ENCODE data around the gene ANKRD24. TPM values are rescaled to one million over a fixed set of nuclear protein-coding genes. Genes with fewer than 3 reads are reported as not detected.

Gene ANKRD24
- total RNA-seq, 2 donors from 2014 or later: 3.6 to 12.0 TPM

GRCh38 chr19:4220188-4220587 is 37.7 kb downstream of the ANKRD24 start:
- Histone ChIP-seq H3K27me3 (replicated peaks; ENCODE audit: insufficient read depth) (no peaks in the 10 kb centered on the region), H3K9me3 (no peaks in the 10 kb centered on the region), H3K36me3 (no peaks in the 10 kb centered on the region), H3K27ac (no peak overlapping the region), H3K4me3 (no peak overlapping the region), H3K4me1 (replicated peaks) (no peaks in the 10 kb centered on the region)
- DNase-seq (ENCODE audit: low spot score): no peak
- intact Hi-C loops (cut with DNase I): no loop called here
- 96% methylated on average over 7 of the region's 7 CpGs for WGBS
- TF ChIP-seq POLR2A (IDR thresholded peaks at IDR 0.05) (no peak), POLR2AphosphoS5 (IDR thresholded peaks at IDR 0.05) (no peak)
- TF ChIP-seq, protein P1, sequence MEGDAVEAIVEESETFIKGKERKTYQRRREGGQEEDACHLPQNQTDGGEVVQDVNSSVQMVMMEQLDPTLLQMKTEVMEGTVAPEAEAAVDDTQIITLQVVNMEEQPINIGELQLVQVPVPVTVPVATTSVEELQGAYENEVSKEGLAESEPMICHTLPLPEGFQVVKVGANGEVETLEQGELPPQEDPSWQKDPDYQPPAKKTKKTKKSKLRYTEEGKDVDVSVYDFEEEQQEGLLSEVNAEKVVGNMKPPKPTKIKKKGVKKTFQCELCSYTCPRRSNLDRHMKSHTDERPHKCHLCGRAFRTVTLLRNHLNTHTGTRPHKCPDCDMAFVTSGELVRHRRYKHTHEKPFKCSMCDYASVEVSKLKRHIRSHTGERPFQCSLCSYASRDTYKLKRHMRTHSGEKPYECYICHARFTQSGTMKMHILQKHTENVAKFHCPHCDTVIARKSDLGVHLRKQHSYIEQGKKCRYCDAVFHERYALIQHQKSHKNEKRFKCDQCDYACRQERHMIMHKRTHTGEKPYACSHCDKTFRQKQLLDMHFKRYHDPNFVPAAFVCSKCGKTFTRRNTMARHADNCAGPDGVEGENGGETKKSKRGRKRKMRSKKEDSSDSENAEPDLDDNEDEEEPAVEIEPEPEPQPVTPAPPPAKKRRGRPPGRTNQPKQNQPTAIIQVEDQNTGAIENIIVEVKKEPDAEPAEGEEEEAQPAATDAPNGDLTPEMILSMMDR (IDR thresholded peaks at IDR 0.05): no peak

- WGBS: 48% methylated on average over 15 of the region's 15 CpGs
- no peak overlapping the region for H3K4me3 ChIP-seq
- H3K36me3 ChIP-seq: no peaks in the 10 kb centered on the region
- H3K27ac ChIP-seq: no peak overlapping the region
- H3K27me3 ChIP-seq (replicated peaks; ENCODE audit: insufficient read depth): no peaks in the 10 kb centered on the region
- DNase-seq (ENCODE audit: low spot score): no peak
- TF ChIP-seq POLR2AphosphoS5 (IDR thresholded peaks at IDR 0.05): no peak
- TF ChIP-seq POLR2A (IDR thresholded peaks at IDR 0.05): no peak
- TF ChIP-seq, protein P1 (IDR thresholded peaks at IDR 0.05): no peak
- intact Hi-C loops (cut with DNase I): no loop called here
- H3K4me1 ChIP-seq (replicated peaks): no peaks in the 10 kb centered on the region
- H3K9me3 ChIP-seq: no peaks in the 10 kb centered on the region
Measured at GRCh38 chr19:4224470-4224869, 42.0 kb downstream of the ANKRD24 start.

DNA sequence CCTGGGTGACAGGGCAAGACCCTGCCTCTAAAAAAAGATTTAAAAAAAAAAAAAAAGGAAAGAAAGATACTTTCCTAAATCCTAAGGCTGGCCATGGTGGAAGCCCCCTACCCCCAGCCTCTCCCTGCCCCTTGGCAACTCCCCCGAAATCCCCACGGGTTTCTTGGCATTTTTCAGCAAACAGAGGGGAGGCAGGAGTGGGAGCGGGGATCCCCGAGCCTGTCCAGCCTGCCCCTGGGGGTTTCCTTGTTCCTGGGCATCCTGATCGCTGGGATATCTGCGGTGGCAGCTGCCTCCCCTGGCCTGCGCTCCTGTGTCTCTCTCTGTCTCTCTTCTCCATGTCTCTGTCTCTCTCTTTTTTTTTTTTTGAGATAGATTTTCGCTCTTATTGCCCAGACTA is 43.4 kb downstream of the ANKRD24 start:
- intact Hi-C loops (cut with DNase I): no loop called here
- no peaks in the 10 kb centered on the region for H3K36me3 ChIP-seq
- no peak overlapping the region for H3K4me3 ChIP-seq
- TF ChIP-seq POLR2AphosphoS5 (IDR thresholded peaks at IDR 0.05) (no peak), POLR2A (IDR thresholded peaks at IDR 0.05) (no peak)
- TF ChIP-seq, protein P1 (IDR thresholded peaks at IDR 0.05): no peak
- H3K9me3 ChIP-seq: no peaks in the 10 kb centered on the region
- no peak overlapping the region for H3K27ac ChIP-seq
- DNase-seq (ENCODE audit: low spot score): no peak
- no peaks in the 10 kb centered on the region for H3K27me3 ChIP-seq (replicated peaks; ENCODE audit: insufficient read depth)
- no peaks in the 10 kb centered on the region for H3K4me1 ChIP-seq (replicated peaks)
- WGBS: 71% methylated on average over 8 of the region's 8 CpGs

DNA sequence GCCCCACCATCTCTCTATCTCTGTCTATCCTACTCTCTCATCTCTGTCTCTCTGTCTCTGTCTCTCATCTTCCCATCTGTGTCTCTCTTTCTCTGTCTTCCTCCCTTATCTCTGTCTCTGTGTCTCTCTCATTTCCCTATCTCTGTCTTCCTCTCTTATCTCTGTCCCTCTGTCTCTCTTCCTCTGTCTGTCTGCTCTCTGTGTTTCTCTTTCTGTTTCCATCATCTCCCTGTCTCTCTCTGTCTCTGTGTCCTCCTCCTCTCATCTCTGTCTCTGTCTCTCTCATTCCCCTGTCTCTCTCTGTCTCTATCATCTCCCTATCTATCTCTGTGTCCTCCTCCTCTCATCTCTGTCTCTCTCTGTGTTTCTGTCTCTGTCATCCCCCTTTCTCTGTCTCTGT is 45.3 kb downstream of the ANKRD24 start:
- DNase-seq (ENCODE audit: low spot score): no peak
- intact Hi-C loops (cut with DNase I): no loop called here
- no peak overlapping the region for H3K27ac ChIP-seq
- no peak for TF ChIP-seq POLR2A (IDR thresholded peaks at IDR 0.05)
- TF ChIP-seq POLR2AphosphoS5 (IDR thresholded peaks at IDR 0.05): no peak
- TF ChIP-seq, protein P1 (IDR thresholded peaks at IDR 0.05): no peak
- H3K4me1 ChIP-seq (replicated peaks): no peaks in the 10 kb centered on the region
- no peaks in the 10 kb centered on the region for H3K9me3 ChIP-seq
- H3K27me3 ChIP-seq (replicated peaks; ENCODE audit: insufficient read depth): peaks cover 3% of the 10 kb centered on the region
- no peak overlapping the region for H3K4me3 ChIP-seq
- H3K36me3 ChIP-seq: no peaks in the 10 kb centered on the region

DNA sequence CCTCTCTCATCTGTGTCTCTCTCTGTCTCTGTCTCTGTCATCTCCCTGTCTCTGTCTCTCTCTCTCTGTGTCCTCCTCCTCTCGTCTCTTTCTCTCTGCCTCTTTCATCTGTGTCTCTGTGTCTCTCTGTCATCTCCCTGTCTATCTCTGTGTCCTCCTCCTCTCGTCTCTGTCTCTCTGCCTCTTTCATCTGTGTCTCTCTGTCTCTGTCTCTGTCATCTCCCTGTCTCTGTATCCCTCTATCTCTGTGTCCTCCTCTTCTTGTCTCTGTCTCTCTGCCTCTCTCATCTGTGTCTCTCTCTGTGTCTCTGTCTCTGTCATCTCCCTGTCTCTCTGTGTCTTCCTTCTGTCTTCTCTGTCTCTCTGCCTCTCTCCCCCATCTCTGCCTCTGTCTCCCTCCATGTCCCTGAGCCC is 46.3 kb downstream of the ANKRD24 start:
- H3K27me3 ChIP-seq (replicated peaks; ENCODE audit: insufficient read depth): peaks cover 5% of the 10 kb centered on the region

More for the DNA sequence above, 46.3 kb downstream of the ANKRD24 start:
- Histone ChIP-seq H3K9me3 (no peaks in the 10 kb centered on the region), H3K36me3 (no peaks in the 10 kb centered on the region), H3K4me3 (no peak overlapping the region), H3K4me1 (replicated peaks) (no peaks in the 10 kb centered on the region), H3K27ac (no peak overlapping the region)
- no peak for DNase-seq (ENCODE audit: low spot score)
- intact Hi-C loops (cut with DNase I): no loop called here
- TF ChIP-seq, protein P1 (IDR thresholded peaks at IDR 0.05): no peak
- TF ChIP-seq POLR2A (IDR thresholded peaks at IDR 0.05): no peak
- TF ChIP-seq POLR2AphosphoS5 (IDR thresholded peaks at IDR 0.05): no peak
- WGBS: 81% methylated on average over 2 of the region's 2 CpGs
